ENCODE data around the gene CPEB3. TPM values are rescaled to one million over a fixed set of nuclear protein-coding genes. Genes with fewer than 3 reads are reported as not detected.

CPEB3 gene
- polyA plus RNA-seq, 1 experiment = 0.36 TPM

- H3K27ac ChIP-seq (ENCODE audit: low read depth, low read length) = no peak overlapping the region
- no peaks in the 10 kb centered on the region for H3K9me3 ChIP-seq (ENCODE audit: control insufficient read depth, insufficient read depth, low read length)
- ChIA-PET POLR2A (no interaction called here), CTCF (interaction anchor here (0.5 kb wide), 1 partner anchor 187 kb away, joined by 3 read pairs; no protein-coding TSS in a partner anchor)
- DNase-seq (ENCODE audit: low read depth, low spot score) = no peak
- no peak for TF ChIP-seq CTCF (IDR thresholded peaks at IDR 0.05; ENCODE audit: low read depth, low read length)
- no peak overlapping the region for H3K4me3 ChIP-seq (ENCODE audit: low read depth, low read length)
- H3K27me3 ChIP-seq (ENCODE audit: control insufficient read depth, insufficient read depth, low read length) = no peaks in the 10 kb centered on the region
These were observed 113.3 kb downstream of the CPEB3 start for GRCh38 chr10:92177546-92177945.

GRCh38 chr10:92175164-92175563, 115.7 kb downstream of the CPEB3 start:
- CTCF ChIA-PET = no interaction called here

GRCh38 chr10:92173996-92174395, 116.9 kb downstream of the CPEB3 start:
- CTCF ChIA-PET = interaction anchor here (0.9 kb wide), 1 partner anchor 117 kb away, joined by 3 read pairs; the partner anchor contains the start of genes CPEB3 and MARCHF5
- Histone ChIP-seq H3K27me3 (ENCODE audit: control insufficient read depth, insufficient read depth, low read length) (no peaks in the 10 kb centered on the region), H3K27ac (ENCODE audit: low read depth, low read length) (no peak overlapping the region), H3K9me3 (ENCODE audit: control insufficient read depth, insufficient read depth, low read length) (no peaks in the 10 kb centered on the region), H3K4me3 (ENCODE audit: low read depth, low read length) (no peak overlapping the region)
- no peak for TF ChIP-seq CTCF (IDR thresholded peaks at IDR 0.05; ENCODE audit: low read depth, low read length)
- no peak for DNase-seq (ENCODE audit: low read depth, low spot score)
- POLR2A ChIA-PET = no interaction called here

More at GRCh38 chr10:92175164-92175563, 115.7 kb downstream of the CPEB3 start:
- Histone ChIP-seq H3K9me3 (ENCODE audit: control insufficient read depth, insufficient read depth, low read length) (no peaks in the 10 kb centered on the region), H3K4me3 (ENCODE audit: low read depth, low read length) (no peak overlapping the region), H3K27me3 (ENCODE audit: control insufficient read depth, insufficient read depth, low read length) (no peaks in the 10 kb centered on the region), H3K27ac (ENCODE audit: low read depth, low read length) (no peak overlapping the region)
- POLR2A ChIA-PET = no interaction called here
- no peak for DNase-seq (ENCODE audit: low read depth, low spot score)
- TF ChIP-seq CTCF (IDR thresholded peaks at IDR 0.05; ENCODE audit: low read depth, low read length) = no peak

- Histone ChIP-seq H3K4me3 (ENCODE audit: low read depth, low read length) (no peak overlapping the region), H3K27me3 (ENCODE audit: control insufficient read depth, insufficient read depth, low read length) (no peaks in the 10 kb centered on the region), H3K9me3 (ENCODE audit: control insufficient read depth, insufficient read depth, low read length) (no peaks in the 10 kb centered on the region), H3K27ac (ENCODE audit: low read depth, low read length) (no peak overlapping the region)
- TF ChIP-seq CTCF (IDR thresholded peaks at IDR 0.05; ENCODE audit: low read depth, low read length) = no peak
- CTCF ChIA-PET = no interaction called here
- POLR2A ChIA-PET = no interaction called here
- no peak for DNase-seq (ENCODE audit: low read depth, low spot score)
These were observed 126.7 kb downstream of the CPEB3 start for GRCh38 chr10:92164036-92164696.

GRCh38 chr10:92162541-92162940, 128.3 kb downstream of the CPEB3 start:
- TF ChIP-seq CTCF (IDR thresholded peaks at IDR 0.05; ENCODE audit: low read depth, low read length) = no peak
- H3K27ac ChIP-seq (ENCODE audit: low read depth, low read length) = no peak overlapping the region
- H3K4me3 ChIP-seq (ENCODE audit: low read depth, low read length) = no peak overlapping the region
- no peaks in the 10 kb centered on the region for H3K9me3 ChIP-seq (ENCODE audit: control insufficient read depth, insufficient read depth, low read length)
- H3K27me3 ChIP-seq (ENCODE audit: control insufficient read depth, insufficient read depth, low read length) = no peaks in the 10 kb centered on the region
- ChIA-PET POLR2A (no interaction called here), CTCF (no interaction called here)
- no peak for DNase-seq (ENCODE audit: low read depth, low spot score)

All from AG04450 (cell line).